ENCODE measurements around the gene BAIAP3.
A peak's percentile ranks its signal among the peaks of the same experiment; 100 is the strongest.

BAIAP3 gene

GRCh38 chr16:1299012-1299867 is 34.2 kb upstream of the BAIAP3 start:
- DNase-seq (ENCODE audit: low spot score) = no peak

- no peak for DNase-seq (ENCODE audit: low spot score)
Measured at GRCh38 chr16:1299868-1300203, 33.6 kb upstream of the BAIAP3 start.

GRCh38 chr16:1300664-1301476 is 32.6 kb upstream of the BAIAP3 start:
- peak; percentile 88 for DNase-seq (ENCODE audit: low spot score)

- DNase-seq (ENCODE audit: low spot score) = no peak
Measured at GRCh38 chr16:1301562-1301961, 31.9 kb upstream of the BAIAP3 start.

- no peak for DNase-seq (ENCODE audit: low spot score)
Measured at GRCh38 chr16:1305823-1306222, 27.6 kb upstream of the BAIAP3 start.

GRCh38 chr16:1306334-1306733 is 27.1 kb upstream of the BAIAP3 start:
- no peak for DNase-seq (ENCODE audit: low spot score)

- DNase-seq (ENCODE audit: low spot score) = no peak
Measured at GRCh38 chr16:1308036-1308976, 25.1 kb upstream of the BAIAP3 start.

GRCh38 chr16:1308977-1309885 is 24.2 kb upstream of the BAIAP3 start, which contains the start of gene UBE2I:
Gene UBE2I (plus strand): TSS chr16:1309636. CDS start chr16:1314031, 4,395 bp downstream.
- DNase-seq (ENCODE audit: low spot score) = peak; percentile 95

GRCh38 chr16:1309888-1310831 is 23.3 kb upstream of the BAIAP3 start:
- no peak for DNase-seq (ENCODE audit: low spot score)

GRCh38 chr16:1310832-1311200 is 22.6 kb upstream of the BAIAP3 start:
- DNase-seq (ENCODE audit: low spot score) = no peak

- DNase-seq (ENCODE audit: low spot score) = no peak
Measured at GRCh38 chr16:1311212-1311737, 22.2 kb upstream of the BAIAP3 start.

- DNase-seq (ENCODE audit: low spot score) = no peak
Measured at GRCh38 chr16:1311738-1312466, 21.5 kb upstream of the BAIAP3 start.

GRCh38 chr16:1312467-1312816 is 21.0 kb upstream of the BAIAP3 start:
- no peak for DNase-seq (ENCODE audit: low spot score)

- no peak for DNase-seq (ENCODE audit: low spot score)
Measured at GRCh38 chr16:1312903-1313302, 20.5 kb upstream of the BAIAP3 start.

GRCh38 chr16:1313721-1314369 is 19.6 kb upstream of the BAIAP3 start:
- no peak for DNase-seq (ENCODE audit: low spot score)

GRCh38 chr16:1314399-1315068 is 18.9 kb upstream of the BAIAP3 start:
- no peak for DNase-seq (ENCODE audit: low spot score)

GRCh38 chr16:1315081-1316032 is 18.1 kb upstream of the BAIAP3 start:
- no peak for DNase-seq (ENCODE audit: low spot score)
